ENCODE results near the gene PKN2.
"Not testable (repeated sequence)": the region's sequence is repeated elsewhere in the genome, so short reads cannot be mapped to it uniquely, and the experiment has no call there.

Gene PKN2

DNA sequence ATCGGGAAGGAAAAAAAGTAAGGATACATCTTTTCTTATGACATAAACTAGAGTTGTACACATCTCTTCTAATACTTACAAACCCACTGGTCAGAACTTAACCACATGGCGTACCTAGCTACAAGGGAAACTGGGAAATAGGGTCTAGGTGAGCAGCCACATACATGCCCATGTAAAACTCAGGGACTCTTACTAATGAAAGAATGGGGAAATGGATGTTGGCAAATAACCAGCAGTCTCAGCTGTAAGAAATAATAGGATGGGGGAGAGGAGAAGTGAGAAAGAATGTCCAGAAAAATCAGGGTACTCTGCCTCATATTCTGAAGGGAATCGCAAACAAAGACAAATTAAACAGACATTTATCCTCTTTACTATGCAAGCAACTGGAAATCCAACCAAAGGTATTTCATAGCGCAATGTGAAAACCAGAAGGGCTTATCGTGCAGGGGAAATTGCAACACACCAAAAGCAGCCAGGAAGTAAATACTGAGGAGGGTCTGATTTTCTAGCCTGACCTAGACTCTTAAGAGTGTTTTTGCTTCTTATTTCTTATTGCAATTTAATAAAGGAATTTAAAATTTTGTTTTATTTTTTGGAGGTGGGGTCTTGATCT is 189.8 kb downstream of the PKN2 start:
- DNase-seq (ENCODE audit: low read depth in 2 of 2) = peak; percentile 40 to 77
- no peak overlapping the region for H3K4me3 ChIP-seq (replicated peaks in 1 of 2; ENCODE audit: low read depth in 2 of 2, low read length in 2 of 2)
- TF ChIP-seq CTCF (IDR thresholded peaks at IDR 0.05; ENCODE audit: low read depth, low read length) = no peak

DNA sequence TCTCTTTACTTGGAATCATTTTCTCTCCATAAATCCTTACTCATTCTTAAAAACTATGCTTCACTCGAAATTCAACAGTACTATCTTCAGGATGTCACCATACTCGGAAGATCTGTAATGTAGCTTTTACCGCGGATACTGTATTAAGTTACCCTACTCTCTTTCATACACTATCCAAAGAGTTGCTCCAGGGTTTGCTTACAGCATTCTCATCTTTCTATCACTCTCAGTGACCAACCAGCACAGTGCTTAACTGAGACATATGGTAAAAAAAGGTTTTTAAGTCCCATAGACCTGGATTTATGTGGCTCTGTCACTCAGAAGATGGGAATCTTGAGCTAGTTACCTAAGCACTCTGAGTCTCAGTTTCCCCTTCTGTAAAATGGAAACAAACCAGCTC is 191.5 kb downstream of the PKN2 start:
- DNase-seq (ENCODE audit: low read depth in 2 of 2) = no peak
- no peak overlapping the region for H3K4me3 ChIP-seq (replicated peaks in 1 of 2; ENCODE audit: low read depth in 2 of 2, low read length in 2 of 2)
- TF ChIP-seq CTCF (IDR thresholded peaks at IDR 0.05; ENCODE audit: low read depth, low read length) = no peak

- peak in 1 of 2 donors; percentile 12 for DNase-seq (ENCODE audit: low read depth in 2 of 2)
- H3K4me3 ChIP-seq (replicated peaks in 1 of 2; ENCODE audit: low read depth in 2 of 2, low read length in 2 of 2) = no peak overlapping the region
- TF ChIP-seq CTCF (IDR thresholded peaks at IDR 0.05; ENCODE audit: low read depth, low read length) = no peak
These were observed 192.7 kb downstream of the PKN2 start for GRCh38 chr1:88876573-88877365.

DNA sequence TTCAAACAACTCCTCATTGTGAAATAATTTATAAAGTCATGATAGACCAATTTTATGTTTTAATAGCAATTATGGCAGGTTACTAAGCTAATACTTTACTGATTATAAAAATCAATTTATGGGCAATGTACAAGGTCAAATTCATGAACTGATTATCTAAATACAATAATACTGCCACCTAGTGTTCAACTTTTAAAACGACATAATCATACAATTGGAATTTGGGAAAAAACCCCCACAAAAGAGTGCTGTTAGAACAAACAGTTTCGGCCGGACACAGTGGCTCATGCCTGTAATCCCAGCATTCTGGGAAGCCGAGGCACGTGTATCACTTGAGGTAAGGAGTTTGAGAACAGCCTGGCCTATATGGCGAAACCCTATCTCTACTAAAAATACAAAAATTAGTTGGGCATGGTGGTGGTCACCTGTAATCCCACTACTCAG is 193.3 kb downstream of the PKN2 start:
- H3K4me3 ChIP-seq (replicated peaks in 1 of 2; ENCODE audit: low read depth in 2 of 2, low read length in 2 of 2) = no peak overlapping the region
- TF ChIP-seq CTCF (IDR thresholded peaks at IDR 0.05; ENCODE audit: low read depth, low read length) = no peak
- peak; percentile 39 to 69 for DNase-seq (ENCODE audit: low read depth in 2 of 2)

DNA sequence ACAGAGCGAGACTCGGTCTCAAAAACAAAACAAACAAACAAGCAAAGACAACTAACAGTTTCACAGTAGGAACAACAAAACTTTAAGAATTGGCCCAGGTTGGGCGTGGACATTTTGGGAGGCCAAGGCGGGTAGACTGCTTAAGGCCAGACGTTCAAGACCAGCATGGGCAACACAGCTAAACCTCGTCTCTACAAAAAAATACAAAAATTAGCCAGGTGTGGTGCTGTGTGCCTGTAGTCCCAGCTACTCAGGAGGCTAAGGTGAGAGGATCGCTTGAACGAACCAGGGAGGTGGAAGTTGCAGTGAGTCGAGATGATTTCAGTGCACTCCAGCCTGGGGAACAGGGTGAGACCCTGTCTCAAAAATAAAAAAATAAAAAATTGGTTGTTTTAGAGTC is 193.8 kb downstream of the PKN2 start:
- TF ChIP-seq CTCF (IDR thresholded peaks at IDR 0.05; ENCODE audit: low read depth, low read length) = no peak
- no peak for DNase-seq (ENCODE audit: low read depth in 2 of 2)
- no peak overlapping the region for H3K4me3 ChIP-seq (replicated peaks in 1 of 2; ENCODE audit: low read depth in 2 of 2, low read length in 2 of 2)

DNA sequence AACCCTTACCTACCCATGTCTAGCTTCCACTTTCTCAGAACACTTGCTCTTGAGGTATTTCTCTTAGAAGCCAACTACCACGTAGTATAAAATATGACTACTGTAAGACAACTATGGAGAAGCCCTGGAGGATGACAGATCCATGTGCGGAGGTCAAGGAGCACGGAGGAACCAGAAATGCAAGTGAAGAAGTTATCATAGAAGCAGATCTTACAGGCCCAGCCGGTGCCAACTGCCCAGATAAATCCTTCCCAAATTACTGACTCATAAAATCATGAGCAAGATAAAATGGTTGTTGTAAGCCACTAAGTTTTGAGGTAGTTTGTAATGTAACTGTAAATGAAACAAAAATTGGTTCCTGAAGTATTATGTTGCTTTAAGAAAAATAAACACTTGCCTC is 194.7 kb downstream of the PKN2 start:
- TF ChIP-seq CTCF (IDR thresholded peaks at IDR 0.05; ENCODE audit: low read depth, low read length) = no peak
- no peak overlapping the region for H3K4me3 ChIP-seq (replicated peaks in 1 of 2; ENCODE audit: low read depth in 2 of 2, low read length in 2 of 2)
- no peak for DNase-seq (ENCODE audit: low read depth in 2 of 2)

- DNase-seq (ENCODE audit: low read depth in 2 of 2) = not testable (repeated sequence)
These were observed 196.6 kb downstream of the PKN2 start for GRCh38 chr1:88880717-88881116.

More at GRCh38 chr1:88880717-88881116, 196.6 kb downstream of the PKN2 start:
- not testable (repeated sequence) for H3K4me3 ChIP-seq (replicated peaks in 1 of 2; ENCODE audit: low read depth in 2 of 2, low read length in 2 of 2)
